GM10266 (cell line): ENCODE measurements around the gene IFFO2.

Experiments
- DNase-seq: peaks from one replicate; pipeline ENCODE4 v3.0.0; 2012; ENCODE audit errors: extremely low spot score
- CTCF ChIP-seq: IDR thresholded peaks from 2 replicates; pipeline ENCODE4 v1.5.1; 2012; ENCODE audit warnings: mild to moderate bottlenecking, low read depth; ENCODE audit not compliant: control insufficient read depth, insufficient read depth; ENCODE audit errors: missing control alignments

Gene IFFO2

GRCh38 chr1:18955441-18956192 is 859 bp downstream of the IFFO2 start:
- TF ChIP-seq CTCF, result peak; percentile 51
- DNase-seq, result peak; percentile 65

- no peak for DNase-seq
- no peak for TF ChIP-seq CTCF
Measured at GRCh38 chr1:18955131-18955440, 1.4 kb downstream of the IFFO2 start.

- no peak for TF ChIP-seq CTCF
- DNase-seq, result no peak
Measured at GRCh38 chr1:18954270-18955071, 2.0 kb downstream of the IFFO2 start.

GRCh38 chr1:18953731-18954231 is 2.7 kb downstream of the IFFO2 start:
- DNase-seq, result no peak
- TF ChIP-seq CTCF, result no peak

GRCh38 chr1:18951818-18952391 is 4.6 kb downstream of the IFFO2 start:
- DNase-seq, result peak; percentile 89

GRCh38 chr1:18951416-18951815 is 5.1 kb downstream of the IFFO2 start:
- no peak for DNase-seq
- TF ChIP-seq CTCF, result no peak

More at GRCh38 chr1:18951818-18952391, 4.6 kb downstream of the IFFO2 start:
- no peak for TF ChIP-seq CTCF
